GM13977 (cell line): ENCODE data around the gene MECR.
A peak's percentile ranks its signal among the peaks of the same experiment; 100 is the strongest.

Source experiments
- DNase-seq: peaks from one replicate; pipeline ENCODE4 v3.0.0; 2012; ENCODE audit warnings: low spot score
- CTCF ChIP-seq: IDR thresholded peaks from 2 replicates; pipeline ENCODE4 v1.5.1; 2012; ENCODE audit warnings: mild to moderate bottlenecking, control low read depth; ENCODE audit not compliant: insufficient read depth; ENCODE audit errors: extremely low read depth, missing control alignments
- in situ Hi-C: fragments of 300-500 bp; cut with MboI; formaldehyde crosslinking; loops from one replicate; pipeline ENCODE4 v1.12.0; 2022; ENCODE audit warnings: low sequenced_read_pairs, low pct_unique_long_range_greater_than_20kb, mixed read lengths, inconsistent platforms; ENCODE audit not compliant: unreplicated experiment

Gene MECR

GRCh38 chr1:29197590-29197924, 33.2 kb downstream of the MECR start:
- DNase-seq, result no peak
- in situ Hi-C loops, result loop anchor here (10.0 kb wide), 1 partner anchor 313 kb away; no protein-coding TSS in a partner anchor
- peak; percentile 44 for TF ChIP-seq CTCF

GRCh38 chr1:29196863-29197589, 33.7 kb downstream of the MECR start:
- no peak for TF ChIP-seq CTCF
- in situ Hi-C loops, result loop anchor here (10.0 kb wide), 1 partner anchor 312 kb away; no protein-coding TSS in a partner anchor
- no peak for DNase-seq

GRCh38 chr1:29195881-29196291, 34.8 kb downstream of the MECR start:
- no peak for DNase-seq
- TF ChIP-seq CTCF, result no peak
- in situ Hi-C loops, result loop anchor here (10.0 kb wide), 1 partner anchor 311 kb away; no protein-coding TSS in a partner anchor

- DNase-seq, result no peak
- in situ Hi-C loops, result loop anchor here (10.0 kb wide), 1 partner anchor 309 kb away; no protein-coding TSS in a partner anchor
- TF ChIP-seq CTCF, result no peak
Observed at GRCh38 chr1:29193879-29194455, 36.8 kb downstream of the MECR start.

GRCh38 chr1:29190718-29191117, 40.0 kb downstream of the MECR start:
- in situ Hi-C loops, result loop anchor here (10.0 kb wide), 1 partner anchor 306 kb away; no protein-coding TSS in a partner anchor
- no peak for DNase-seq
- no peak for TF ChIP-seq CTCF

- no peak for DNase-seq
- TF ChIP-seq CTCF, result no peak
- in situ Hi-C loops, result no loop called here
Observed at GRCh38 chr1:29186707-29187106, 44.0 kb downstream of the MECR start.
